Suppressor macrophage (primary cell): ENCODE data around the gene GCNT2.
A peak's percentile ranks its signal among the peaks of the same experiment; 100 is the strongest.
"Not testable (repeated sequence)": the region's sequence is repeated elsewhere in the genome, so short reads cannot be mapped to it uniquely, and the experiment has no call there.

Experiments used
- DNase-seq, 4 experiments: peaks; one replicate each; pipeline ENCODE4 v3.0.0-alpha.2; 2020 to 2022

The GCNT2 gene

DNA sequence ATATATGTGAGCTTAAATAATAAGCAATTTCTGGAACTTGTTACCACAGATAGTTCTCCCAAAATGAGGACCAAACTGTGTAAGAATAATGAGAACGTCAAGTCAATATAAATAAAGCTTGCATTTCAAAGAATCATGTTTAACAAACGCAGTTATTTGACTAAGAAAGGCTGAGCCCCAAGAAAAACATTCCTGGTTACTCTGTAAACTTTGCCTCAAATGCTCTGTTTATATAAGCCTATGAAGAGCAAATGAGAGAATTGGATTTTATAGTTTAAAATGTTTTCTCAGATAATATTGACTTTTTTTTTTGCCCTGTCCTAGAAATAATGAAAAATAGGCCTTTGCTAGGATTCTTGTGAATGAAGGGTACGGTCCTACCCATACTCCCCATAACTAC, 91.9 kb downstream of the GCNT2 start:
- DNase-seq, result no peak

DNA sequence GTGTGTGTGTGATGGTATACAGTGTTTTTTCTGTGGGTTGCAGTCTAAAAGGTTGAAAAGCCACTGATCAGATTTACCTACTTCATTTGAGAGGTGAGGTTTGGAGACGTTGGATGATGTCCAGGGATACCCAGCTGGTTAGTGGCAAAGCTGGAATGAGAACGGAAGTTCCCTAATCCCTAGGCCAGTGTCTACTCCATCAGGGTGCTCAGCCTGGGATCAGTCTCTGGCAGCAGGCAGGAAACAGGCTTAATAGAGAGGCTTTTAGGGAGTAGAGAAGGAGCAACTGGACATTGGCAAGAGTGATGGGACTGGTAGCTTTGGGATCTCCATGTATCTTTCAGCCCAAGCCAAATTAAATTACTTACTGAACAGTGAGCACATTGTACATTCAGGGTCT, 92.6 kb downstream of the GCNT2 start:
- DNase-seq, result no peak

DNA sequence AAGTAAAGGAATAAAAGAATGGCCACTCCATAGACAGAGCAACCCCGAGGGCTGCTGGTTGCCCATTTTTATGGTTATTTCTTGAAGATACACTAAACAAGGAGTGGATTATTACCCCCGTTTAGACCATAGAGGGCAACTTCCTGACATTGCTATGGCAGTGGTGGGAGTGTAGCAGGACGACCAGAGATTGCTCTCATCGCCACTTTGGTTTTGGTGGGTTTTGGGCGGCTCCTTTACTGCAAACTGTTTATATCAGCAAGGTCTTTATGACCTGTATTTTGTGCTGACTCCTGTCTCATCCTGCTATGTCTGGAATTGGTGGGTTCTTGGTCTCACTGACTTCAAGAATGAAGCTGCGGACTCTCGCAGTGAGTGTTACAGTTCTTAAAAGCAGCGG, 94.5 kb downstream of the GCNT2 start:
- DNase-seq, result no peak

DNA sequence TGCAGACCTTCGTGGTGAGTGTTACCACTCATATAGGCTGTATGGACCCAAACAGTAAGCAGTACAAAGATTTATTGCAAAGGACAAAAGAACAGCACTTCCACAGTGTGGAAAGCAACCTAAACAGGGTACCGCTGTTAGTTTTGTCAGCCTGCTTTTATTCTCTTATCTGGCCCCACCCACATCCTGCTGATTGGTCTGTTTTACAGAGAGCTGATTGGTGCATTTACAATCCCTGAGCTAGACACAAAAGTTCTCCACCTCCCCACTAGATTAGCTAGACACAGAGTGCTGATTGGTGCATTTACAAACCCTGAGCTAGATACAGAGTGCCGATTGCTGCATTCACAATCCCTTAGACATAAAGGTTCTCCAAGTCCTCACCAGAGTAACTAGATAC, 95.1 kb downstream of the GCNT2 start:
- DNase-seq, result not testable (repeated sequence)

DNA sequence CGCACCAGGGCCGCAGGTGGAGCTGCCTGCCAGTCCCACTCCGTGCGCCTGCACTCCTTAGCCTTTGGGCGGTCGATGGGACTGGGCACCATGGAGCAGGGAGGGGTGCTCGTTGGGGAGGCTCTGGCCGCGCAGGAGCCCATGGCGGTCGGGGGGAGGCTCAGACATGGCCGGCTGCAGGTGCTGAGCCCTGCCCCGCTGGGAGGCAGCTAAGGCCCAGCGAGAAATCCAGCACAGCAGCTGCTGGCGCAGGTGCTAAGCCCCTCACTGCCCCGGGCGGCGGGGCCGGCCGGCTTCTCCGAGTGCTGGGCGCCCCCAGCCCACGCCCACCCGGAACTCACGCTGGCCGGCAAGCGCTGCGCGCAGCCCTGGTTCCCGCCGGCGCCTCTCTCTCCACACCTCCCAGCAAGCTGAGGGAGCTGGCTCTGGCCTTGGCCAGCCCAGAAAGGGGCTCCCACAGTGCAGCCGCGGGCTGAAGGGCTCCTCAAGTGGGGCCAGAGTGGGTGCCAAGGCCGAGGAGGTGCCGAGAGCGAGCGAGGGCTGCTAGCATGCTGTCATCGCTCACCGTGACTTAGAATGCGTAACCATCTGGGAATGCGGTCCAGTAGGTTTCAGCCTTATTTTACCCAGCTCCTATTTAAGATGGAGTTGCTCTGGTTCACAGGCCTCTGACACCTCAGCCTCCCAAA, 96.0 kb downstream of the GCNT2 start:
- no peak for DNase-seq

DNA sequence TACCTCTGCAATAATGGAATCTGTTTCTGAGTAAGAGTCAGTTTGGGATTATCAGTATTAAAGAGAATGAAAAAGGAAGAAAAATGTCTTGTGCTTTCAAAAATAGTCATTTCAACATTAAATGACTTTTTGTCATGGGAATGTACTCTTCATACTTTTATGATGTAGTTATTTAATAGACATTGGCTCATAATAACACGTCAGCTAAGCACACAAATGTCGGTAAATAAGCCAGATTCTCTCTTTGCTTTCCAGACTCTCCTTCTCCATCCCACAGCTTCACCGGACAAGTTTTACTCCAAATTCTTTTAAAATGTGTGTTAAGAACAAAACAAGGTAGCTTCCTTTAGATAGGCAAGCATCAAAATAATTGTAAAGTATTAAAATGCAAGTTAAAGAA, 97.3 kb downstream of the GCNT2 start:
- no peak for DNase-seq

DNA sequence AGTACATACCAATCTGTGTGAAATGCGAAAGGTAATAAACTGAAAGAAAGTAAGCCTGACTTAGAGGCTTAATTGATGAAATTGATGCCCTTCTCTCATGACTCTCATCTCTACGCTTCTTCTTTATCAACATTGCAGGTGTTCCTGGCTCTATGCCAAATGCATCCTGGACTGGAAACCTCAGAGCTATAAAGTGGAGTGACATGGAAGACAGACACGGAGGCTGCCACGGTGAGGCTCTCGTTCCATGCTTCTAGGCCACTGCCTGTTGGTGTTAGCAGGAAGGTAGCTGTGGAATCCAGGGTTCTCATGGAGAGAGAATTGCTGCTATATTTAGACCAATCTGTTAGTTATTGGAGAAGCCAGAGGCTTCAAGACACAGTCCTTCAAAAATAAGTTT, 100.1 kb downstream of the GCNT2 start:
- no peak for DNase-seq

- no peak for DNase-seq
These were observed 100.7 kb downstream of the GCNT2 start for GRCh38 chr6:10621847-10622246.

- peak; percentile 34 to 53 (median 42) for DNase-seq
These were observed 103.7 kb downstream of the GCNT2 start for GRCh38 chr6:10624836-10625235.

- DNase-seq, result no peak
These were observed 105.1 kb downstream of the GCNT2 start for GRCh38 chr6:10626154-10626741.

GRCh38 chr6:10627800-10628199, 106.6 kb downstream of the GCNT2 start:
- DNase-seq, result no peak

- no peak for DNase-seq
These were observed 109.0 kb downstream of the GCNT2 start for GRCh38 chr6:10630178-10630577.

DNA sequence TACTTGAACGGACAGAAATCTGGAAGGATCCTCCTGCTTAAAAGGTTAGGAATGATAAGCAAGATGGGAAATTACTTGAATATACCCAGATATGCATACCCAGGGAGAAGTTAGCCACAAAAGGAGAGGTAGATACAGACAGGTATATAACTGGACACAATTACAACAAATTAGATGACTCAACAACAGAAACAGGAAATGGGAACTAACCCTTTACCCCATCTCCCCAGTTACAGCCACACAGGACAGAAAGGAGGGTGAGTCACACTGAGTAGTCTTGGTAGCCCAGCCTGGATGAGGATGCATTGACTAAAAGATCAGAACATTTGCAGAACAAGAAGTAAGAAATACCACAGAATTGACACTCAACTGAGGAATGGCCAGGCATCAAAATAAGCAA, 112.1 kb downstream of the GCNT2 start:
- peak; percentile 77 to 93 (median 86) for DNase-seq

- DNase-seq, result no peak
These were observed 119.3 kb downstream of the GCNT2 start for GRCh38 chr6:10640412-10640811.

- DNase-seq, result no peak
These were observed 120.4 kb downstream of the GCNT2 start for GRCh38 chr6:10641528-10641927.

- peak; percentile 52 to 84 (median 68) for DNase-seq
These were observed 122.1 kb downstream of the GCNT2 start for GRCh38 chr6:10643201-10643651.

DNA sequence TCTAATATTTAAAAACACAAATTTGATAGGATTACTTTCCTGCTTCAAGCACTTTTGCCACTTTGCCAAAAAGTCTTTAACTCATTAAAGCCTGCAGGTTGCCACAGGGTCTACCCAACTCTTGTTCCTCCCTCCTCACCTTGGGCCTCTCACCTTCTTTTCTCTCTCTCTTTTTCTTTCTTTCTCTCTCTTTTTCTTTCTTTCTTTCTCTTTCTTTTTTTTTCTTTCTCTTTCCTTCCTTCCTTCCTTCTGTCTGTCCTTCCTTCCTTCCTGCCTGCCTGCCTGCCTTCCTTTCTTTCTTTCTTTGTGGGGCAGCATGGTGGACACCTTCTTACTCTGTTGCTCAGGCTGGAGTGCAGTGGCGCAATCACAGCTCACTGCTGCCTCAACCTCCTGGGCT, 123.1 kb downstream of the GCNT2 start:
- no peak for DNase-seq

DNA sequence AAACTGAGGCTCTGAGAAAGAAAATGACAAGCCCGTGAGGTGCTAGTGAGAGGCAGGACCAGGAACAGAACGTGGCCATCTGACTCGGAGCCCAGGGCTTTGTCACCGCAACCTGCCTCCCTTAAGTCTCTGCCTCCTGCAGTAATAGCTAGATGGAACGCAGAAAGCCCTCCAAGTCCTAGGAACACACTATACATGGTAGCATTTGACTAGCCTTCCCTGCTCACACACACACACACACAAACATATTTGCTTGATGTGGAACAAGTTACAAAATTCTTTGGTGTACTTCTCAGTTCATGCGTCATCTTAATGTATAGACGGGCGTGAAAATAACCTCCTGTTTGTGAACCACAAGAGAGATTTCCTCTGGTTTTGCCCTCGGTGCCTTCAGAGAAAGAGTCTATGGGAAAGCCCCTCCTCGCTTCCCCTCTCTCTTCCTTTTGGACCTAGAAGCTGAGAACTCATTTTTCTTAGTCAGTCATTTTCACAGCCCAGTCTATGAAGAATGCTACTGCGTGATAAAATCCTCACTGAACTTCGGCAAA, 134.4 kb downstream of the GCNT2 start:
- peak; percentile 54 to 73 (median 71) for DNase-seq

GRCh38 chr6:10658910-10659698, 138.0 kb downstream of the GCNT2 start:
- no peak for DNase-seq

GRCh38 chr6:10659699-10660348, 138.7 kb downstream of the GCNT2 start:
- DNase-seq, result peak in 1 of 4 experiments; percentile 44

GRCh38 chr6:10660431-10661191, 139.5 kb downstream of the GCNT2 start:
- DNase-seq, result not testable (repeated sequence)

- no peak for DNase-seq
These were observed 141.1 kb downstream of the GCNT2 start for GRCh38 chr6:10662207-10662606.
